H1 (cell line): ENCODE measurements around the gene LILRB3. TPM values are rescaled to one million over a fixed set of nuclear protein-coding genes. Genes with fewer than 3 reads are reported as not detected.

Experiments used
- CTCF ChIA-PET: fragments of 300-600 bp; sonication (Branson Sonifier 250); formaldehyde crosslinking; loops from one replicate; lab custom pipeline; 2021; ENCODE audit not compliant: partially characterized antibody; lab: Charles Lee
- POLR2A ChIA-PET: fragments of 300-600 bp; sonication (Branson Sonifier 250); formaldehyde crosslinking; loops from one replicate; lab custom pipeline; 2021; ENCODE audit warnings: inconsistent platforms; ENCODE audit not compliant: partially characterized antibody; lab: Charles Lee
- DNase-seq, 2 experiments: peaks; one replicate each; pipeline versions ENCODE4 v3.0.0 to v3.0.0-alpha.2; 2010 to 2022; ENCODE audit warnings: low spot score in 2 of 2, low read depth in 1 of 2, mixed read lengths in 1 of 2
- FAIRE-seq: peaks from 2 replicates; lab custom pipeline; 2011; peaks lifted over from hg19 to GRCh38; lab: Jason Lieb, UNC
- H2AFZ ChIP-seq: 2 replicates; pipeline ENCODE4 v1.8.1; 2012; ENCODE audit warnings: low read length, inconsistent platforms
- H2AK5ac ChIP-seq: 2 replicates; pipeline ENCODE4 v1.6.1; 2013; ENCODE audit warnings: low read depth, low read length
- H2BK120ac ChIP-seq: replicated peaks from 2 replicates; pipeline ENCODE3; 2013; ENCODE audit warnings: low read depth, low read length, inconsistent platforms
- H2BK12ac ChIP-seq: 2 replicates; pipeline ENCODE4 v1.6.1; 2013; ENCODE audit warnings: low read depth, low read length
- H2BK15ac ChIP-seq: 2 replicates; pipeline ENCODE4 v1.6.1; 2013; ENCODE audit warnings: low read length
- H2BK20ac ChIP-seq: 2 replicates; pipeline ENCODE4 v1.6.1; 2013; ENCODE audit warnings: low read length
- H2BK5ac ChIP-seq: 2 replicates; pipeline ENCODE4 v1.6.1; 2013; ENCODE audit warnings: low read depth, low read length
- H3K14ac ChIP-seq: 2 replicates; pipeline ENCODE4 v1.6.1; 2013; ENCODE audit warnings: inconsistent platforms; ENCODE audit not compliant: insufficient read length
- H3K18ac ChIP-seq: 2 replicates; pipeline ENCODE4 v1.6.1; 2013; ENCODE audit warnings: low read length; ENCODE audit errors: extremely low read depth
- H3K23ac ChIP-seq: 2 replicates; pipeline ENCODE4 v1.6.1; 2013; ENCODE audit warnings: inconsistent platforms; ENCODE audit not compliant: insufficient read length
- H3K23me2 ChIP-seq: 2 replicates; pipeline ENCODE4 v1.6.1; 2013; ENCODE audit warnings: low read depth, low read length
- H3K27ac ChIP-seq: 2 replicates; pipeline ENCODE4 v1.6.1; 2011; ENCODE audit warnings: low read depth, low read length, inconsistent platforms
- H3K27me3 ChIP-seq, 4 experiments: replicated peaks in 1 of 4; 1 replicate in 1 of 4; 2 replicates in 3 of 4; pipeline versions ENCODE4 v1.6.1 to v1.8.1; 2011 to 2013; ENCODE audit warnings: low read length in 3 of 4, mild to moderate bottlenecking in 3 of 4, inconsistent platforms in 2 of 4, mixed read lengths in 2 of 4, moderate library complexity in 1 of 4; ENCODE audit not compliant: control insufficient read depth in 3 of 4, insufficient read depth in 3 of 4; ENCODE audit errors: extremely low read depth in 1 of 4
- H3K36me3 ChIP-seq, 4 experiments: 2 replicates each; pipeline versions ENCODE4 v1.6.1 to v1.8.1; 2011 to 2013; ENCODE audit warnings: mild to moderate bottlenecking in 4 of 4, low read length in 3 of 4, moderate library complexity in 2 of 4, control low read depth in 1 of 4, inconsistent platforms in 1 of 4; ENCODE audit not compliant: insufficient read depth in 4 of 4, control insufficient read depth in 2 of 4
- H3K4ac ChIP-seq: replicated peaks from 2 replicates; pipeline ENCODE3; 2013; ENCODE audit warnings: low read length, low read depth, mixed read lengths, inconsistent platforms; ENCODE audit not compliant: insufficient read length
- H3K4me1 ChIP-seq, 4 experiments: replicated peaks in 1 of 4; 1 replicate in 1 of 4; 2 replicates in 3 of 4; pipeline versions ENCODE4 v1.6.1 to v1.8.1; 2011 to 2013; ENCODE audit warnings: low read length in 3 of 4, inconsistent platforms in 2 of 4, mixed read lengths in 1 of 4; ENCODE audit not compliant: insufficient read depth in 4 of 4, control insufficient read depth in 3 of 4
- H3K4me2 ChIP-seq, 2 experiments: 2 replicates each; pipeline versions ENCODE4 v1.6.1 to v1.8.1; 2011 to 2013; ENCODE audit warnings: low read depth in 2 of 2, low read length in 2 of 2, control low read depth in 1 of 2, inconsistent platforms in 1 of 2, mild to moderate bottlenecking in 1 of 2; ENCODE audit not compliant: insufficient read depth in 1 of 2
- H3K4me3 ChIP-seq, 4 experiments: fragments of 200-600, 300-600 bp in 1 of 4; sonication (generic), shearing (Covaris generic), sonication (Bioruptor Twin) in 1 of 4; 2 replicates each; pipeline versions ENCODE4 v1.5.1 to v1.8.1; 2011 to 2016; ENCODE audit warnings: low read length in 4 of 4, low read depth in 3 of 4, control low read depth in 2 of 4, inconsistent platforms in 2 of 4, mild to moderate bottlenecking in 2 of 4, mixed read lengths in 1 of 4, moderate library complexity in 1 of 4; ENCODE audit not compliant: insufficient read depth in 2 of 4; ENCODE audit errors: extremely low read depth in 1 of 4
- H3K56ac ChIP-seq: replicated peaks from 2 replicates; pipeline ENCODE3; 2013; ENCODE audit warnings: low read depth, mild to moderate bottlenecking, mixed read lengths, low read length, inconsistent platforms; ENCODE audit not compliant: insufficient read length
- H3K79me1 ChIP-seq: 2 replicates; pipeline ENCODE4 v1.6.1; 2013; ENCODE audit warnings: low read depth, low read length, control low read depth
- H3K79me2 ChIP-seq, 2 experiments: 2 replicates each; pipeline versions ENCODE4 v1.6.1 to v1.8.1; 2012 to 2013; ENCODE audit warnings: low read length in 2 of 2, mild to moderate bottlenecking in 2 of 2, inconsistent platforms in 1 of 2; ENCODE audit not compliant: insufficient read depth in 2 of 2, control insufficient read depth in 1 of 2
- H3K9ac ChIP-seq, 4 experiments: replicated peaks in 1 of 4; 1 replicate in 1 of 4; 2 replicates in 3 of 4; pipeline versions ENCODE4 v1.6.1 to v1.8.1; 2011 to 2013; ENCODE audit warnings: low read depth in 3 of 4, low read length in 3 of 4, control low read depth in 2 of 4, mild to moderate bottlenecking in 2 of 4, moderate library complexity in 2 of 4, inconsistent platforms in 1 of 4; ENCODE audit errors: extremely low read depth in 1 of 4
- H3K9me3 ChIP-seq, 2 experiments: 2 replicates each; pipeline versions ENCODE4 v1.6.1 to v1.8.1; 2012 to 2013; ENCODE audit warnings: mild to moderate bottlenecking in 2 of 2, moderate library complexity in 2 of 2, control low read depth in 1 of 2, inconsistent platforms in 1 of 2, low read depth in 1 of 2, low read length in 1 of 2, mixed read lengths in 1 of 2; ENCODE audit not compliant: insufficient read depth in 2 of 2
- H4K20me1 ChIP-seq, 2 experiments: replicated peaks in 1 of 2; 2 replicates each; pipeline versions ENCODE3 to v1.8.1; 2011 to 2013; ENCODE audit warnings: inconsistent platforms in 2 of 2, low read length in 2 of 2, mild to moderate bottlenecking in 1 of 2; ENCODE audit not compliant: insufficient read depth in 2 of 2, control insufficient read depth in 1 of 2
- H4K5ac ChIP-seq: 2 replicates; pipeline ENCODE4 v1.6.1; 2013; ENCODE audit warnings: low read length, low read depth, mixed read lengths, inconsistent platforms; ENCODE audit not compliant: insufficient read length
- H4K8ac ChIP-seq: 2 replicates; pipeline ENCODE4 v1.8.0; 2013; ENCODE audit warnings: mild to moderate bottlenecking, moderate library complexity, low read length, inconsistent platforms; ENCODE audit not compliant: insufficient read depth; ENCODE audit errors: extremely low read depth
- H4K91ac ChIP-seq: replicated peaks from 2 replicates; pipeline ENCODE3; 2013; ENCODE audit warnings: low read length, mixed read lengths, inconsistent platforms; ENCODE audit not compliant: insufficient read length
- YY1 ChIP-seq: IDR thresholded peaks from 2 replicates; pipeline ENCODE4 v1.6.1; 2011; ENCODE audit warnings: low read depth, mild to moderate bottlenecking, low read length
- WGBS, 2 experiments: shearing (Covaris generic) in 1 of 2; methylation state at CpG; one replicate each; pipeline versions ENCODE4 v1.1.6 to v1.1.7; 2013 to 2015; ENCODE audit warnings: low lambda C conversion rate in 2 of 2, mixed read lengths in 2 of 2, inconsistent platforms in 1 of 2, low coverage in 1 of 2, missing lambda C conversion rate in 1 of 2; ENCODE audit not compliant: insufficient replicate concordance in 2 of 2, insufficient coverage in 1 of 2, insufficient read length in 1 of 2; ENCODE audit errors: extremely low coverage in 1 of 2, missing lambda C conversion rate in 1 of 2; 5-methylcytosine and 5-hydroxymethylcytosine counted together
- polyA plus RNA-seq, 7 experiments: library from polyadenylated mRNA; depleted of rRNA in 3 of 7; stranded (reverse) in 5 of 7; unstranded in 2 of 7; fragments of >200 nt in 5 of 7; fragments of 200-250 nt in 2 of 7; gene quantifications; 1 replicate in 5 of 7; 2 replicates in 1 of 7; 4 replicates in 1 of 7; pipeline versions ENCODE4 v1.2.1 to v1.2.3, GENCODE V29; 2011 to 2013; ENCODE audit warnings: missing spikeins in 2 of 7, mixed read lengths in 2 of 7
- total RNA-seq: library from RNA; stranded (reverse); fragmentation: NEBNext Ultra II Directional; extraction: Animal tissue kit (Norgen Biotek cat#: 25700); gene quantifications from 2 replicates; pipeline ENCODE4 v1.2.1, GENCODE V29; 2021

Gene LILRB3
- total and polyA plus RNA-seq, 2 of the 8 experiments (the other 6 are each of a cell fraction or from before 2014, with no cell fraction given) = not detected

- DNase-seq (no peak), FAIRE-seq (no peak)
- no peak overlapping the region for H2AK5ac ChIP-seq
- H3K27me3 ChIP-seq = no peaks in the 10 kb centered on the region
- H3K9me3 ChIP-seq = no peaks in the 10 kb centered on the region
- peaks cover 24 to 34% (median 32%) of the 10 kb centered on the region in 4 experiments for H3K36me3 ChIP-seq
- H3K18ac ChIP-seq = no peak overlapping the region
- no peak overlapping the region for H3K4me2 ChIP-seq
- H4K8ac ChIP-seq = no peak overlapping the region; the same call in 1 of the 2 replicates
- H3K79me2 ChIP-seq = peaks cover 3 to 20% of the 10 kb centered on the region in 2 experiments; a peak in 3 of 4 replicates
- H2BK120ac ChIP-seq = no peak overlapping the region
- H4K20me1 ChIP-seq = peaks cover 31% of the 10 kb centered on the region in 2 experiments
- H2AFZ ChIP-seq = no peak overlapping the region
- no peak overlapping the region for H3K4me3 ChIP-seq
- no peaks in the 10 kb centered on the region; the same call in 1 of the 2 replicates for H3K23me2 ChIP-seq
- no peak overlapping the region for H4K5ac ChIP-seq
- peaks cover 0 to 4% (median 4%) of the 10 kb centered on the region in 4 experiments; a peak in 5 of 7 replicates for H3K4me1 ChIP-seq
- CTCF ChIA-PET = interaction anchor here (0.6 to 1.7 kb wide), 5 partner anchors 9 to 47 kb away, joined by 3 to 5 read pairs (median 3); partner anchors contain the start of genes LILRB5 and RPS9
- no peak overlapping the region for H3K23ac ChIP-seq
- no peak overlapping the region for H2BK12ac ChIP-seq
- H3K4ac ChIP-seq = no peak overlapping the region
- H2BK5ac ChIP-seq = peak overlapping the region; percentile 47; the same call in 1 of the 2 replicates
- H3K79me1 ChIP-seq = peaks cover 15% of the 10 kb centered on the region
- no peak overlapping the region for H3K14ac ChIP-seq
- H2BK20ac ChIP-seq = no peak overlapping the region
- WGBS, 2 experiments = 93% methylated on average over 10 of the region's 10 CpGs; no CpG with 5 or more reads in 1 of the 2 experiments
- POLR2A ChIA-PET = interaction anchor here (0.8 to 23.4 kb wide), 14 partner anchors 12 to 252 kb away, joined by 3 to 909 read pairs (median 11); partner anchors contain the start of genes LILRB3, LILRB5, MBOAT7 and RPS9
- no peak overlapping the region for H3K56ac ChIP-seq
- H2BK15ac ChIP-seq = no peak overlapping the region
- no peak overlapping the region for H4K91ac ChIP-seq
- no peak overlapping the region for H3K27ac ChIP-seq
- no peak overlapping the region for H3K9ac ChIP-seq
- no peak for TF ChIP-seq YY1
These were observed 12.9 kb downstream of the LILRB3 start for GRCh38 chr19:54209811-54210494.
